SK-N-SH treated with all-trans-retinoic acid at 6 μM for 48 hours (cell line): ENCODE data around the gene C10orf95.

ENCODE experiments used
- ATAC-seq: fragments of 200-7000 bp; cut with Tn5 transposase; 3 replicates; pipeline ENCODE4 v1.9.1; 2020; ENCODE audit warnings: mild to moderate bottlenecking, moderate library complexity
- ARNTL ChIP-seq: fragments of 450-650 bp; formaldehyde crosslinking; IDR thresholded peaks from 2 replicates; pipeline ENCODE4 v1.5.0; 2020; ENCODE audit warnings: low read depth, mild to moderate bottlenecking, moderate library complexity, borderline replicate concordance
- BACH2 ChIP-seq: fragments of 250-450 bp; sonication (Bioruptor Pico); IDR thresholded peaks from 2 replicates; pipeline ENCODE4 v1.9.0; 2021; ENCODE audit warnings: mild to moderate bottlenecking, borderline replicate concordance
- CREB5 ChIP-seq: fragments of 250-450 bp; sonication (Bioruptor Pico); IDR thresholded peaks from 2 replicates; pipeline ENCODE4 v1.5.1; 2020; ENCODE audit warnings: low read depth, mild to moderate bottlenecking, moderate library complexity
- CSDC2 ChIP-seq: fragments of 250-450 bp; sonication (Bioruptor Pico); IDR thresholded peaks from 2 replicates; pipeline ENCODE4 v1.5.0; 2020; ENCODE audit warnings: mild to moderate bottlenecking, moderate library complexity
- ESRRG ChIP-seq: fragments of 250-450 bp; sonication (Bioruptor Pico); IDR thresholded peaks from 2 replicates; pipeline ENCODE4 v1.6.1; 2021; ENCODE audit warnings: mild to moderate bottlenecking
- GLIS3 ChIP-seq: fragments of 250-450 bp; sonication (Bioruptor Pico); IDR thresholded peaks from 2 replicates; pipeline ENCODE4 v1.5.0; 2020; ENCODE audit warnings: mild to moderate bottlenecking, moderate library complexity
- ISL1 ChIP-seq: fragments of 250-450 bp; sonication (Bioruptor Pico); IDR thresholded peaks from 2 replicates; pipeline ENCODE4 v2.1.2; 2022; ENCODE audit warnings: mild to moderate bottlenecking, moderate library complexity
- POU6F1 ChIP-seq: fragments of 250-450 bp; sonication (Bioruptor Pico); IDR thresholded peaks from 2 replicates; pipeline ENCODE4 v1.8.0; 2021; ENCODE audit warnings: low read depth, mild to moderate bottlenecking, moderate library complexity, borderline replicate concordance
- PPARA ChIP-seq: fragments of 250-450 bp; sonication (Bioruptor Pico); IDR thresholded peaks from 2 replicates; pipeline ENCODE4 v1.5.0; 2020; ENCODE audit warnings: mild to moderate bottlenecking, borderline replicate concordance
- RARB ChIP-seq: fragments of 250-450 bp; sonication (Bioruptor Pico); IDR thresholded peaks from 2 replicates; pipeline ENCODE4 v1.8.0; 2021; ENCODE audit warnings: mild to moderate bottlenecking, moderate library complexity
- TCF4 ChIP-seq: fragments of 250-450 bp; sonication (Bioruptor Pico); IDR thresholded peaks from 2 replicates; pipeline ENCODE4 v1.8.0; 2021; ENCODE audit warnings: mild to moderate bottlenecking, moderate library complexity, borderline replicate concordance
- TOX ChIP-seq: fragments of 250-450 bp; sonication (Bioruptor Pico); IDR thresholded peaks from 2 replicates; pipeline ENCODE4 v1.8.0; 2021; ENCODE audit warnings: mild to moderate bottlenecking, moderate library complexity, borderline replicate concordance
- TSHZ2 ChIP-seq: fragments of 250-450 bp; sonication (Bioruptor Pico); IDR thresholded peaks from 2 replicates; pipeline ENCODE4 v1.5.0; 2020; ENCODE audit warnings: mild to moderate bottlenecking, moderate library complexity
- ZC3H10 ChIP-seq: fragments of 250-450 bp; sonication (Bioruptor Pico); IDR thresholded peaks from 2 replicates; pipeline ENCODE4 v1.5.1; 2021; ENCODE audit warnings: mild to moderate bottlenecking, moderate library complexity
- ZFP3 ChIP-seq: fragments of 250-450 bp; sonication (Bioruptor Pico); IDR thresholded peaks from 2 replicates; pipeline ENCODE4 v1.5.0; 2020; ENCODE audit warnings: mild to moderate bottlenecking, moderate library complexity
- ZFP30 ChIP-seq: fragments of 450-650 bp; formaldehyde crosslinking; IDR thresholded peaks from 2 replicates; pipeline ENCODE4 v1.5.0; 2022; ENCODE audit warnings: mild to moderate bottlenecking, moderate library complexity
- ZNF565 ChIP-seq: fragments of 450-650 bp; formaldehyde crosslinking; conservative IDR thresholded peaks from 2 replicates; pipeline ENCODE4 v1.5.0; 2020; ENCODE audit warnings: low read depth, mild to moderate bottlenecking, moderate library complexity
- ZNF70 ChIP-seq: fragments of 450-650 bp; formaldehyde crosslinking; IDR thresholded peaks from 2 replicates; pipeline ENCODE4 v1.5.0; 2020; ENCODE audit warnings: mild to moderate bottlenecking, moderate library complexity
- ZNF8 ChIP-seq: fragments of 450-650 bp; formaldehyde crosslinking; IDR thresholded peaks from 2 replicates; pipeline ENCODE4 v1.5.0; 2020; ENCODE audit warnings: mild to moderate bottlenecking, moderate library complexity
- TF ChIP-seq, protein P1 (sequence below): fragments of 250-450 bp; sonication (Bioruptor Pico); IDR thresholded peaks from 2 replicates; pipeline ENCODE4 v1.5.1; 2021; ENCODE audit warnings: mild to moderate bottlenecking, moderate library complexity
- TF ChIP-seq, protein P2 (sequence below): fragments of 250-450 bp; sonication (Bioruptor Pico); IDR thresholded peaks from 2 replicates; pipeline ENCODE4 v1.8.0; 2020; ENCODE audit warnings: mild to moderate bottlenecking, moderate library complexity, borderline replicate concordance

C10orf95 gene

DNA sequence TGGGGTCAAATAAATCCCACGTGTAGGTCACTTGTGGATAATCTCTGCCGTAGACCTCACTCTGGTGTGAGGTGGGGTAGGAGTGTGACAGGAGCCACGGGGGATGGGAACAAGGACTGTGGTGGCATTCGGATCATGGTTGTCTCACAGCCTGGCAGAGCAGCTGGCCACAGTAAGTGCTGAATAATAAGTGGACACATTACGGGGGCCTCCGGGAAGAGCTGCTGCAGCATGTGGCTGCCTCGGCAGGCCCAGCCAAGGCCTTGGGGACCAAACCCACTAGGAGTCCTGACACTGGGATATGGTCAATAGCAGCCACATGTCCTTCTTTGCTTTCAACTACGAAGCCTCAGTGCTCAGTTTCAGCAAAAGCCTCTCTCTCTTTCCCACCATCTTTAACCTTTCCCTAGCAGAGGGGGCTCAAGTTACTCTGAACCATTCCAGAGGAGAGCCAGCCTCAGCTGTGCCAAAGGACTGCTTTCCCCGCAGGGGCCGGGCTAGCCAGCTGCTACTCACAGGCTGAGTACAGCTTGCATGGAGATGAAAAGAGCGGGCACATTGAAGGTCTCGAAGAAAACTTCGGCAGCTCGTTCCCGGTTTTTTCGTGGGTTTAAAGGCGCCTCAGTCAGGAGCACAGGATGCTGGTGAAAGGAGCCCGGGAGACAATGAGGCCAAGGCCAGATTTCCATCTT, 33.9 kb upstream of the C10orf95 start:
- ATAC-seq = no peak
- no peak for TF ChIP-seq ZNF8
- no peak for TF ChIP-seq CREB5
- TF ChIP-seq TOX (CRISPR knock-in tag) = no peak
- no peak for TF ChIP-seq POU6F1 (CRISPR knock-in tag)
- TF ChIP-seq ZC3H10 (CRISPR knock-in tag) = no peak
- TF ChIP-seq, protein P1, sequence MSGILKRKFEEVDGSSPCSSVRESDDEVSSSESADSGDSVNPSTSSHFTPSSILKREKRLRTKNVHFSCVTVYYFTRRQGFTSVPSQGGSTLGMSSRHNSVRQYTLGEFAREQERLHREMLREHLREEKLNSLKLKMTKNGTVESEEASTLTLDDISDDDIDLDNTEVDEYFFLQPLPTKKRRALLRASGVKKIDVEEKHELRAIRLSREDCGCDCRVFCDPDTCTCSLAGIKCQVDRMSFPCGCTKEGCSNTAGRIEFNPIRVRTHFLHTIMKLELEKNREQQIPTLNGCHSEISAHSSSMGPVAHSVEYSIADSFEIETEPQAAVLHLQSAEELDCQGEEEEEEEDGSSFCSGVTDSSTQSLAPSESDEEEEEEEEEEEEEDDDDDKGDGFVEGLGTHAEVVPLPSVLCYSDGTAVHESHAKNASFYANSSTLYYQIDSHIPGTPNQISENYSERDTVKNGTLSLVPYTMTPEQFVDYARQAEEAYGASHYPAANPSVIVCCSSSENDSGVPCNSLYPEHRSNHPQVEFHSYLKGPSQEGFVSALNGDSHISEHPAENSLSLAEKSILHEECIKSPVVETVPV = no peak
- no peak for TF ChIP-seq ZFP3 (CRISPR knock-in tag)
- no peak for TF ChIP-seq ZFP30 (CRISPR knock-in tag)
- TF ChIP-seq, all 23 proteins: peak for 0

- ATAC-seq = no peak
- TF ChIP-seq CSDC2 (no peak), TOX (CRISPR knock-in tag) (no peak), ZNF8 (no peak), RARB (CRISPR knock-in tag) (no peak), ZFP30 (CRISPR knock-in tag) (no peak), ISL1 (CRISPR knock-in tag) (no peak), TCF4 (no peak), ZC3H10 (CRISPR knock-in tag) (no peak), ZNF565 (no peak), CREB5 (no peak)
- TF ChIP-seq, protein P1 = no peak
These were observed 32.7 kb upstream of the C10orf95 start for GRCh38 chr10:102484021-102484420.

DNA sequence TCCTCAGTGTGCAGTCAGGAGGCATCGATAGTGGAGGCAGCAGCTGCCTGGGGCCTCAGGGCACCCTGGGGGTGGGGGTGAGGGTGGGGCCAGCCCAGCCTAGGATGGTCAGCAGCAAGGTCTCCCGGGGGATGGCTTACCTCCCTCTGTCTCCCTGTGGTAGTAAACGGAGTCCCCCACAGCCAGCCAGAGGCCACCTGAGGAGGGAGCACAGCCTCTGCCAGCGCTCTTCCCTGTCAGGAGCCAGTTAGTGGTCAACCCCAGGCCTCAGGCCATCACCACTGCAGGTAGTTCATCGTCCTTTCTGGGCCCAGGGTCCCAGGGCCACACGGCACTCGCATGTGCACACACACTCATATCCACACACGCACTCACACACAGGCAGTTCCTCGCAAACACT, 29.1 kb upstream of the C10orf95 start:
- ATAC-seq = no peak
- TF ChIP-seq ARNTL (CRISPR knock-in tag) (no peak), CREB5 (no peak), ZFP3 (CRISPR knock-in tag) (no peak), ZNF70 (CRISPR knock-in tag) (no peak), POU6F1 (CRISPR knock-in tag) (no peak), TSHZ2 (CRISPR knock-in tag) (no peak), ESRRG (CRISPR knock-in tag) (no peak), ZC3H10 (CRISPR knock-in tag) (no peak), ISL1 (CRISPR knock-in tag) (no peak), TOX (CRISPR knock-in tag) (no peak), ZFP30 (CRISPR knock-in tag) (no peak), GLIS3 (CRISPR knock-in tag) (no peak), ZNF8 (no peak), BACH2 (no peak), PPARA (CRISPR knock-in tag) (no peak), ZNF565 (no peak), TCF4 (no peak)
- TF ChIP-seq, protein P2, sequence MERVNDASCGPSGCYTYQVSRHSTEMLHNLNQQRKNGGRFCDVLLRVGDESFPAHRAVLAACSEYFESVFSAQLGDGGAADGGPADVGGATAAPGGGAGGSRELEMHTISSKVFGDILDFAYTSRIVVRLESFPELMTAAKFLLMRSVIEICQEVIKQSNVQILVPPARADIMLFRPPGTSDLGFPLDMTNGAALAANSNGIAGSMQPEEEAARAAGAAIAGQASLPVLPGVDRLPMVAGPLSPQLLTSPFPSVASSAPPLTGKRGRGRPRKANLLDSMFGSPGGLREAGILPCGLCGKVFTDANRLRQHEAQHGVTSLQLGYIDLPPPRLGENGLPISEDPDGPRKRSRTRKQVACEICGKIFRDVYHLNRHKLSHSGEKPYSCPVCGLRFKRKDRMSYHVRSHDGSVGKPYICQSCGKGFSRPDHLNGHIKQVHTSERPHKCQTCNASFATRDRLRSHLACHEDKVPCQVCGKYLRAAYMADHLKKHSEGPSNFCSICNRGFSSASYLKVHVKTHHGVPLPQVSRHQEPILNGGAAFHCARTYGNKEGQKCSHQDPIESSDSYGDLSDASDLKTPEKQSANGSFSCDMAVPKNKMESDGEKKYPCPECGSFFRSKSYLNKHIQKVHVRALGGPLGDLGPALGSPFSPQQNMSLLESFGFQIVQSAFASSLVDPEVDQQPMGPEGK = no peak
